Brain microvascular endothelial cell (primary cell): Measurements from ENCODE around the gene EFNA5.
A peak's percentile ranks its signal among the peaks of the same experiment; 100 is the strongest.

Source experiments
- DNase-seq: peaks from one replicate; pipeline ENCODE4 v3.0.0-alpha.2; 2020
- H3K27ac ChIP-seq: fragments of 250-450 bp; sonication (Bioruptor Pico); 2 replicates; pipeline ENCODE4 v1.5.1; 2020; ENCODE audit warnings: mild to moderate bottlenecking, moderate library complexity
- H3K27me3 ChIP-seq: fragments of 250-450 bp; sonication (Bioruptor Pico); replicated peaks from 2 replicates; pipeline ENCODE4 v1.5.1; 2020; ENCODE audit warnings: mild to moderate bottlenecking
- H3K36me3 ChIP-seq: fragments of 250-450 bp; sonication (Bioruptor Pico); replicated peaks from 2 replicates; pipeline ENCODE4 v1.5.1; 2020; ENCODE audit warnings: mild to moderate bottlenecking
- H3K4me3 ChIP-seq: 2 replicates; pipeline ENCODE4 v1.5.1; 2011; ENCODE audit warnings: low read depth, mild to moderate bottlenecking, control low read depth, low read length, moderate library complexity
- CTCF ChIP-seq: IDR thresholded peaks from 2 replicates; pipeline ENCODE4 v1.5.1; 2011; ENCODE audit warnings: low read depth, mild to moderate bottlenecking, moderate library complexity, low read length, control low read depth, inconsistent platforms; ENCODE audit errors: missing control alignments
- in situ Hi-C: cut with HindIII; loops from 2 replicates; pipeline ENCODE4 v1.10.0; 2017; ENCODE audit warnings: low sequenced_read_pairs, low pct_ligation_motif_present

The EFNA5 gene

GRCh38 chr5:107431998-107432397, 238.7 kb downstream of the EFNA5 start:
- no peak for TF ChIP-seq CTCF
- no peak for DNase-seq
- H3K4me3 ChIP-seq: no peak overlapping the region
- in situ Hi-C loops: no loop called here
- H3K27ac ChIP-seq: no peak overlapping the region
- H3K27me3 ChIP-seq: no peaks in the 10 kb centered on the region
- no peaks in the 10 kb centered on the region for H3K36me3 ChIP-seq

GRCh38 chr5:107431536-107431935, 239.2 kb downstream of the EFNA5 start:
- no peak overlapping the region for H3K4me3 ChIP-seq
- H3K27me3 ChIP-seq: no peaks in the 10 kb centered on the region
- DNase-seq: no peak
- in situ Hi-C loops: no loop called here
- H3K27ac ChIP-seq: no peak overlapping the region
- no peak for TF ChIP-seq CTCF
- no peaks in the 10 kb centered on the region for H3K36me3 ChIP-seq

GRCh38 chr5:107430071-107430625, 240.6 kb downstream of the EFNA5 start:
- no peak for DNase-seq
- Histone ChIP-seq H3K27me3 (no peaks in the 10 kb centered on the region), H3K27ac (no peak overlapping the region), H3K36me3 (no peaks in the 10 kb centered on the region), H3K4me3 (no peak overlapping the region)
- no peak for TF ChIP-seq CTCF
- in situ Hi-C loops: no loop called here

GRCh38 chr5:107428303-107428813, 242.4 kb downstream of the EFNA5 start:
- no peak overlapping the region for H3K4me3 ChIP-seq
- H3K27me3 ChIP-seq: no peaks in the 10 kb centered on the region
- no peak for TF ChIP-seq CTCF
- H3K36me3 ChIP-seq: no peaks in the 10 kb centered on the region
- H3K27ac ChIP-seq: no peak overlapping the region
- in situ Hi-C loops: no loop called here
- no peak for DNase-seq

GRCh38 chr5:107426872-107427271, 243.9 kb downstream of the EFNA5 start:
- no peak for DNase-seq
- Histone ChIP-seq H3K27ac (no peak overlapping the region), H3K36me3 (no peaks in the 10 kb centered on the region), H3K4me3 (no peak overlapping the region), H3K27me3 (no peaks in the 10 kb centered on the region)
- no peak for TF ChIP-seq CTCF
- in situ Hi-C loops: no loop called here

GRCh38 chr5:107426209-107426608, 244.5 kb downstream of the EFNA5 start:
- Histone ChIP-seq H3K36me3 (no peaks in the 10 kb centered on the region), H3K27me3 (no peaks in the 10 kb centered on the region), H3K4me3 (no peak overlapping the region), H3K27ac (peak overlapping the region; percentile 67)
- TF ChIP-seq CTCF: no peak
- no peak for DNase-seq
- in situ Hi-C loops: no loop called here
